ENCODE data around the gene EMP2.
"Not testable (repeated sequence)": the region's sequence is repeated elsewhere in the genome, so short reads cannot be mapped to it uniquely, and the experiment has no call there.

- TF ChIP-seq, protein P1, sequence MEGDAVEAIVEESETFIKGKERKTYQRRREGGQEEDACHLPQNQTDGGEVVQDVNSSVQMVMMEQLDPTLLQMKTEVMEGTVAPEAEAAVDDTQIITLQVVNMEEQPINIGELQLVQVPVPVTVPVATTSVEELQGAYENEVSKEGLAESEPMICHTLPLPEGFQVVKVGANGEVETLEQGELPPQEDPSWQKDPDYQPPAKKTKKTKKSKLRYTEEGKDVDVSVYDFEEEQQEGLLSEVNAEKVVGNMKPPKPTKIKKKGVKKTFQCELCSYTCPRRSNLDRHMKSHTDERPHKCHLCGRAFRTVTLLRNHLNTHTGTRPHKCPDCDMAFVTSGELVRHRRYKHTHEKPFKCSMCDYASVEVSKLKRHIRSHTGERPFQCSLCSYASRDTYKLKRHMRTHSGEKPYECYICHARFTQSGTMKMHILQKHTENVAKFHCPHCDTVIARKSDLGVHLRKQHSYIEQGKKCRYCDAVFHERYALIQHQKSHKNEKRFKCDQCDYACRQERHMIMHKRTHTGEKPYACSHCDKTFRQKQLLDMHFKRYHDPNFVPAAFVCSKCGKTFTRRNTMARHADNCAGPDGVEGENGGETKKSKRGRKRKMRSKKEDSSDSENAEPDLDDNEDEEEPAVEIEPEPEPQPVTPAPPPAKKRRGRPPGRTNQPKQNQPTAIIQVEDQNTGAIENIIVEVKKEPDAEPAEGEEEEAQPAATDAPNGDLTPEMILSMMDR (conservative IDR thresholded peaks at IDR 0.05 in 1 of 2, IDR thresholded peaks at IDR 0.05 in 1 of 2; ENCODE audit: low read depth in 1 of 2, low read length in 2 of 2), result not testable (repeated sequence)
- TF ChIP-seq EZH2 (IDR thresholded peaks at IDR 0.05; ENCODE audit: low read length, missing control alignments), result not testable (repeated sequence)
Observed at GRCh38 chr16:10505286-10505685, 75.1 kb downstream of the EMP2 start.

All from fibroblast of lung (primary cell).